ENCODE measurements around the gene SKI. TPM values are rescaled to one million over a fixed set of nuclear protein-coding genes. Genes with fewer than 3 reads are reported as not detected.

The SKI gene
- total and polyA plus RNA-seq, 2 of the 8 experiments (the other 6 are each of a cell fraction or from before 2014, with no cell fraction given) = 8.3 to 87.6 TPM

- Histone ChIP-seq H3K9me3 (ENCODE audit: insufficient read depth in 2 of 2, low read depth in 1 of 2, low read length in 1 of 2) (no peaks in the 10 kb centered on the region), H3K4me2 (ENCODE audit: insufficient read depth in 1 of 2, low read depth in 2 of 2, low read length in 2 of 2) (peak overlapping the region; percentile 44 to 59), H2BK15ac (ENCODE audit: low read length) (peak overlapping the region; percentile 92; the same call in 1 of the 2 replicates), H3K27me3 (replicated peaks in 1 of 4; ENCODE audit: control insufficient read depth in 3 of 4, extremely low read depth in 1 of 4, insufficient read depth in 3 of 4, low read length in 3 of 4) (no peaks in the 10 kb centered on the region), H3K23ac (ENCODE audit: insufficient read length) (no peak overlapping the region), H3K4me3 (ENCODE audit: extremely low read depth in 1 of 4, insufficient read depth in 2 of 4, low read depth in 3 of 4, low read length in 4 of 4) (peak overlapping the region in 1 of 4 experiments; percentile 38; a peak in 2 of 8 replicates), H2BK20ac (ENCODE audit: low read length) (peak overlapping the region; percentile 98), H3K23me2 (ENCODE audit: low read depth, low read length) (0 out of 2 replicates have a peak, but pooled peaks cover 3% of the 10 kb centered on the region), H3K79me2 (ENCODE audit: control insufficient read depth in 1 of 2, insufficient read depth in 2 of 2, low read length in 2 of 2) (peaks cover 41 to 90% of the 10 kb centered on the region in 2 experiments), H3K36me3 (ENCODE audit: control insufficient read depth in 2 of 4, insufficient read depth in 4 of 4, low read length in 3 of 4) (no peaks in the 10 kb centered on the region), H4K8ac (ENCODE audit: extremely low read depth, insufficient read depth, low read length) (peak overlapping the region; percentile 92; the same call in 1 of the 2 replicates), H3K79me1 (ENCODE audit: low read depth, low read length) (peaks cover 23% of the 10 kb centered on the region), H3K56ac (replicated peaks; ENCODE audit: insufficient read length, low read depth, low read length) (peak overlapping the region; percentile 81), H4K91ac (replicated peaks; ENCODE audit: insufficient read length, low read length) (peak overlapping the region; percentile 100), H3K4ac (replicated peaks; ENCODE audit: insufficient read length, low read depth, low read length) (peak overlapping the region; percentile 97), H3K14ac (ENCODE audit: insufficient read length) (peak overlapping the region; percentile 24), H2BK12ac (ENCODE audit: low read depth, low read length) (peak overlapping the region; percentile 99), H2AFZ (ENCODE audit: low read length) (no peak overlapping the region), H3K9ac (replicated peaks in 1 of 4; ENCODE audit: extremely low read depth in 1 of 4, low read depth in 3 of 4, low read length in 3 of 4) (peak overlapping the region in 2 of 4 experiments; percentile 20 to 21; a peak in 3 of 7 replicates), H2BK120ac (replicated peaks; ENCODE audit: low read depth, low read length) (peak overlapping the region; percentile 92), H4K5ac (ENCODE audit: insufficient read length, low read depth, low read length) (peak overlapping the region; percentile 20), H2AK5ac (ENCODE audit: low read depth, low read length) (peak overlapping the region; percentile 94), H3K18ac (ENCODE audit: extremely low read depth, low read length) (peak overlapping the region; percentile 100), H3K27ac (ENCODE audit: low read depth, low read length) (peak overlapping the region; percentile 93), H2BK5ac (ENCODE audit: low read depth, low read length) (peak overlapping the region; percentile 99), H3K4me1 (replicated peaks in 1 of 4; ENCODE audit: control insufficient read depth in 3 of 4, insufficient read depth in 4 of 4, low read length in 3 of 4) (peaks cover 16 to 48% (median 41%) of the 10 kb centered on the region in 4 experiments), H4K20me1 (replicated peaks in 1 of 2; ENCODE audit: control insufficient read depth in 1 of 2, insufficient read depth in 2 of 2, low read length in 2 of 2) (peaks cover 12 to 29% of the 10 kb centered on the region in 2 experiments)
- FAIRE-seq (no peak), DNase-seq (ENCODE audit: low read depth in 1 of 2, low spot score in 2 of 2) (no peak)
- 41% methylated on average over 16 of the region's 18 CpGs; no CpG with 5 or more reads in 1 of the 2 experiments for WGBS, 2 experiments (ENCODE audit: extremely low coverage in 1 of 2, insufficient coverage in 1 of 2, insufficient read length in 1 of 2, insufficient replicate concordance in 2 of 2, low coverage in 1 of 2, low lambda C conversion rate in 2 of 2, missing lambda C conversion rate in 1 of 2)
- ChIA-PET CTCF (ENCODE audit: partially characterized antibody) (interaction anchor here (0.8 to 2.8 kb wide), 4 partner anchors 9 to 53 kb away, joined by 3 to 8 read pairs (median 3); partner anchors contain the start of gene FAAP20), POLR2A (ENCODE audit: partially characterized antibody) (interaction anchor here (0.7 to 1.6 kb wide), 6 partner anchors 8 to 109 kb away, joined by 3 to 10 read pairs (median 4); no protein-coding TSS in a partner anchor)
- TF ChIP-seq RBBP5 (IDR thresholded peaks at IDR 0.05; ENCODE audit: borderline replicate concordance, low read depth, low read length) (no peak), SAP30 (IDR thresholded peaks at IDR 0.05; ENCODE audit: insufficient read depth, insufficient replicate concordance, low read length) (no peak), MAX (IDR thresholded peaks at IDR 0.05) (peak; percentile 40; the same call in 1 of the 2 replicates), CHD2 (IDR thresholded peaks at IDR 0.05; ENCODE audit: low read length) (no peak)
Observed at GRCh38 chr1:2247760-2248126, 19.6 kb downstream of the SKI start.

Measured in H1 (cell line).